Right ventricle myocardium superior (tissue), 1 donor: ENCODE data around the gene NEAT1. TPM values are rescaled to one million over a fixed set of nuclear protein-coding genes. Genes with fewer than 3 reads are reported as not detected.

ENCODE experiments used
- ATAC-seq: fragments of 200-7000 bp; cut with Tn5 transposase; one replicate; pipeline ENCODE4 v1.9.1; 2020; ENCODE audit warnings: mild to moderate bottlenecking; ENCODE audit not compliant: poor library complexity
- DNase-seq: peaks from one replicate; pipeline ENCODE4 v3.0.0-alpha.2; 2020
- intact Hi-C: fragments of 100-400 bp; cut with DNase I; formaldehyde crosslinking; loops from one replicate; pipeline ENCODE4 v1.11.2; 2022
- long read RNA-seq: library from polyadenylated mRNA; unstranded; transcript quantifications from one replicate; pipeline ENCODE4 v2.0.0, GENCODE V29; 2021
- total RNA-seq: library from RNA; stranded (reverse); fragmentation: NEBNext Ultra II Directional; extraction: Animal tissue kit (Norgen Biotek cat#: 25700); gene quantifications from one replicate; pipeline ENCODE4 v1.2.1, GENCODE V29; 2021
- donor health status: DM: no; HTN: yes; CAD: no; lungs with severe emphysema.

Gene NEAT1
- 451 TPM for total RNA-seq
- long read RNA-seq, full-length matches to known transcripts, result 85 of 85 reads
- long read RNA-seq, partial matches to known transcripts, result 0 of 85 reads
- long read RNA-seq, other reads (novel, unspliced or antisense), result 0 of 85 reads

DNA sequence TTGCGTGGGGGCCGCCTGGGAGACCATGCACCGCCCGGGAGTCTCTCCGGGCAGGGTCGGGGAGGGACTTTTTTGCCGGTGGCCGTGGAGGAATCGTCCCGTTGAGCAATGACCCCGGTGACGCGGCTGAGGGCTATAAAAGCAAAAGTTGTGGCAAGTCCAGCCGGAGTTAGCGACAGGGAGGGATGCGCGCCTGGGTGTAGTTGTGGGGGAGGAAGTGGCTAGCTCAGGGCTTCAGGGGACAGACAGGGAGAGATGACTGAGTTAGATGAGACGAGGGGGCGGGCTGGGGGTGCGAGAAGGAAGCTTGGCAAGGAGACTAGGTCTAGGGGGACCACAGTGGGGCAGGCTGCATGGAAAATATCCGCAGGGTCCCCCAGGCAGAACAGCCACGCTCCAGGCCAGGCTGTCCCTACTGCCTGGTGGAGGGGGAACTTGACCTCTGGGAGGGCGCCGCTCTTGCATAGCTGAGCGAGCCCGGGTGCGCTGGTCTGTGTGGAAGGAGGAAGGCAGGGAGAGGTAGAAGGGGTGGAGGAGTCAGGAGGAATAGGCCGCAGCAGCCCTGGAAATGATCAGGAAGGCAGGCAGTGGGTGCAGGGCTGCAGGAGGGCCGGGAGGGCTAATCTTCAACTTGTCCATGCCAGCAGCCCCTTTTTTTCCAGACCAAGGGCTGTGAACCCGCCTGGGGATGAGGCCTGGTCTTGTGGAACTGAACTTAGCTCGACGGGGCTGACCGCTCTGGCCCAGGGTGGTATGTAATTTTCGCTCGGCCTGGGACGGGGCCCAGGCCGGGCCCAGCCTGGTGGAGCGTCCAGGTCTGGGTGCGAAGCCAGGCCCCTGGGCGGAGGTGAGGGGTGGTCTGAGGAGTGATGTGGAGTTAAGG is at the start of gene NEAT1:
Gene NEAT1, plus strand, starts transcription at position 166 of the 883 bp plus-strand sequence.
- intact Hi-C loops, result no loop called here
- DNase-seq (peak; percentile 96), ATAC-seq (peak; percentile 25)

DNA sequence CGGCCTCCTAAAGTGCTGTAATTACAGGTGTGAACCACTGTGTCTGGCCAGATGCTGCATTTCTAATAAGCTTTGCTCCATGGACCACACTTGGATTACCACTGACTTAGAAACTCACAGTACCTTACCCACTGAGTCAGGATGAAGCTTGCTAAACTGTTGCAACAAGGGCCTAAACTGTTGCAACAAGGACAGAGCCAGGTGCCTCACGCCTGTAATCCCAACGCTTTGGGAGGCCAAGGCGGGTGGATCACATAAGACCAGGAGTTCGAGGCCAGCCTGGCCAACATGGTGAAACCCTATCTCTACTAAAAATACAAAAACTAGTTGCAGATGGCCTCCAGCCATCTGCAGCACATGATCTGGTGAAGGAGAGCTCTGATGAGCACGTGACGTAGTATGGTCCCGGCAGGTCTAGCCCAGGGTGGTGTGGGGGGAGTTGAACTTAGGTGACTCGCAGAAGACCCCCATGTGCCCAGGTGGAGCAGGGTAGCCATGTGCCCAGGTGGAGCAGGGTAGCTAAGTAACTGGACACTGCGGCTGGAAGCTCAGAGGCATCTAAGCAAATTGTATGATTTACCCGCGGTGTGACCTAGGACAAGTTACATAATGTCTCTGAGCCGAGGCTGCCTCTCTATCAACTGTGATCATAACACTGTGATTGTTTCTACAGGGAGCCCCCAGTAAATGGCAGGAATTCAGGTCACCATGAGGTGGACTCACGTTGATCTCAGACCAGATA is 48.6 kb upstream of the NEAT1 start:
- ATAC-seq (no peak), DNase-seq (no peak)
- intact Hi-C loops, result no loop called here

DNA sequence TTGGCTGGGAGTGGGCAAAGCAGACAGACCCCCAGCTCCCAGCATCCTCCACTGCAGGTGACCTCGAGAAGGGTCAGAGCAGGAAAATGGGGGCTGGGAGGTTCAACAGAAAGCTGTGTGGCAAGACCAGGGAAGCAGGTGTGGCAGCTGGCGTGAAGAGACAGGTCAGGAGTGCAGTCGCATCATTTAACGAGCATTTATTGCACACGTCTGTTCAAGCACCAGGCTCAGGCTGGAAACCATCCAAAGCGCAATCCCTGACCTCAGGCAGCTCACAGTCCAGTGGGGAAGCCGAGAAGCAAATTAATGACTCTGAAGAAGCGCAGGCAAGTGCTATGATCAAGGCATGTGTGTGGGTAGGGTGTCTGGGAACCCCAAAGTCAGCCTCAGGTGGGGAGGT is 47.6 kb upstream of the NEAT1 start:
- intact Hi-C loops, result no loop called here
- DNase-seq, result no peak
- ATAC-seq, result no peak

DNA sequence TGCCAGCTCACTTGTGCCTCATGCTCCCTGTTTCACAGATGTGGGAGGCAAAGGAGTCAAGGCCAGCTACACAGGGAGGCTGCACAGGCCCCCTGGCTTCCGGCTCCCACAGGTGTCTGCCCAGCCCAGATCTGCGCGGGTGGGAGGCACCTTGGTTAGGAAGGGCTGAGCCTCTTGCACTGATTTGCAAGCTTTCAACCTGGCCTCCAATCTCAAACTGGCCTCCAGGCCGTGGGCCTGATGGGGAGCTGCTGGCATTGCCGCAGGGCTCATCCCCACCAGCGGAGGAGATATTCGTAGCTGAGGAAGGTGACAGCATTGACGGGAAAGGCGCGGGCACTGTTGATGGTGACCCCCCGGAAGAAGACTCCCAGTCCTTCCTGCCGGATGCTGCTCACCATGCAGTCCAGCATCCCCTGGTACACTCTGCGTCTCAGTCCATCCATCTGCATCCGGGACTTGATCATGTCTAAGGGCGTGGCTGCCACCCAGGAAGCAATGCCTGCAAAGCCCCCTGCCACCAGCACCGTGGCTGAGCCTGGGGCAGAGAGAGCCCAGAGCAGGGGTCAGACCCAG is 46.4 kb upstream of the NEAT1 start:
- intact Hi-C loops, result no loop called here
- no peak for ATAC-seq
- no peak for DNase-seq

DNA sequence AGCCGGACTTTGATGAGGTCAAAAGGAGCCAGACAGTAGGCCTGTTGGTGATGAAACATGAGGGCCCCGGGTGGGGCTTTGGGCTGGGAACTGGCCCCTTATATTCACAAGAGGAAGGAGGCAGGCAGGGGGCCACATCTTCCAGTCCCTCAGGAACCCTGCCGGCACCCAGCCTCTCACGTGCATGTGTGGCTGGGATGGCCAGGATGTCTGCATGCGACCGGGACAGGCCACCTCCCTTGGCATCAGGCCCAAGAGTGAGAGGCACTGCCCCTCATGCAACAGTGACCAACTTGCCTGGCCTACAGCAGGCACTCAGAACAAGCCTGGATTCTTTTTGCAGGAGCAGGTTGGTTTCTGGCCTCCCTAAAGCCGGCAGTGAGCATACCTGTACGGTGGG is 45.6 kb upstream of the NEAT1 start:
- intact Hi-C loops, result no loop called here
- ATAC-seq (no peak), DNase-seq (no peak)

DNA sequence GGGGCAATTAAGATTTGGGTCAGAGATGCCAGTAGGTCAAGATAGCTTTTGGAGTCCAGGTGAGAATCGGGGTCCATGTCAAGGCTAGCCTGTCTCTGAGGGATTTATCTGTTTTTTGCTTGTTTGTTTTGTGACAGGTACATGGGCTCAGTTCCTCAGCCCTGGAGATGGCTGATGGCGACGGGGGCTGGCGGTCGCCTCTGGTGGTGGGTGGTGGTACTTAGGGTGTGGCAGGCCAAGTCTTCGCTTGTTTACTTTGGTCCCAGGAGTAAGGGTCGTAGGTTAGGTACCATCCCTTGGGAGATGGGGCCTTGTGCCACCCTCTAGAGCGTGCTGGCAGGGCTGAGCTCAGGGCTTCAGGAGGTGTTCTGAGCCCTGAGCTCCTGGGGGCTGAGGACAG is 44.8 kb upstream of the NEAT1 start:
- intact Hi-C loops, result no loop called here
- ATAC-seq (no peak), DNase-seq (no peak)

DNA sequence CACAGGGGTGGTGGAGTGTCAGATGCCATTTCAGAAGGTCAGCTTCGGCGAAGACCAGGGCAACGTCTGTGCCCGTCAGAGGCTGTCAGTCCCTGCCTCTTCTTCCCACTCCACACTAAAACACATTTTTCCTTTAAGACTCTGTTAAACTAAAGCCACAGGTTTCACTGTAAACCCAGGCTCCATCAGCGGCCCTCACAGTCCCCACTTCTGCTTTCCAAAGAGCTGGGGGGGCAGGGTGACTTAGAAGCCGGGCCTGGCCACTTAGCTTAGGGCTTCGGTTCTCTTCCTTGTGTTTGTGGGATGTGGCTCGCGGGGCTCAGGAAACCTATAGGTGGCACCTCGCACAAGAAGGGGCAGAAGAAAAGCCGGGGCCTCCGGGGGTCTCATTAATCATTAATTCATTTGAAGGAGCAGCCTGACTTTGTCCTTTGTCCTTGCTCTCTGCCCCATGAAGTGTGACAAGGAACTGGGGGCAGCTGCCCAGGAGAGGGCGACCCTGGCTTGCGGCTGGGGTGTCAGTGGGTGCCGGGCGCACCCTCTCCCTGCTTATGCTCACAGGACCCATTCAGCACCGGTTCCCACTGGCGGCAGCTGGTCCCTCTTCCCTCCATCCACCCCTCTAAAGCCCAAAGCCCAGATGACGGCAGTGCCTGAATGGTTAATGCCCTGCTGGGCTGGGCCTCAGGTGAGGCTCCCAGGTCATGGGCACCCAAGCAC is 44.2 kb upstream of the NEAT1 start:
- no peak for ATAC-seq
- DNase-seq, result no peak
- intact Hi-C loops, result no loop called here

DNA sequence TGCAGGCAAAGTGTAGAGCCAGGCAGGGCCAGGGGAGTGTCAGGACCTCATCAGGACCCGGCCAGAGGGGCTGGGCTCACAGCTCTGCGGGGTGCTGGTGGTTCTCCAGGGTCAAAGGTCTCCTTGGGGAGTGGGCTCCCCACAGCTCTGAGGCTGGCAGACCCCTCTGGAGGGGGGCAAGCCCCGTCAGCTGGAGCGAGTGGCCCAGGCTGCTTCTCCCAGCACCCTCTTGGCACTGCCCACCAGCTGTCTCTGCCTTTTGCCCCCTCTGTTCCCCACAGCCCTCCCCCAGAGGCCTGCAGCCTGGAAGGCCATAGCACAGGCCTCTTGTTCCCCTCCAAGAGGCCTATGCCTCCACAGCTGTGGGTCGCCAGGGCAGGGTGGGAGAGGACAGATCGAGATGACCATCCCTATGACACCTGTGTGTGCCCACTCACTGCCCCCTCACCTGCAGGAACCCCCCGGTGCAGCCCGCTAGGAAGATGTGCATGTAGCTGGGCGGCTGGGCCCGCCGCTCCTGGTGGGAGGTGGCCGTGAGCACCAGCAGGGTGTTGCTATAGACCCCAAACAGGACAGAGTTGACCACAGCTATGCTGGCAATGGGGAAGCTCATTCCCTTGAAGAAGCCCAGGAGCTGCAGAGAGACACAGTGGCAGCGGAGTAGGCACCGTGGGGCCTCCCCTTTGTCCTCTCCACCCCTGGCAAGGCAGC is 43.5 kb upstream of the NEAT1 start:
- ATAC-seq, result no peak
- DNase-seq, result no peak
- intact Hi-C loops, result no loop called here

DNA sequence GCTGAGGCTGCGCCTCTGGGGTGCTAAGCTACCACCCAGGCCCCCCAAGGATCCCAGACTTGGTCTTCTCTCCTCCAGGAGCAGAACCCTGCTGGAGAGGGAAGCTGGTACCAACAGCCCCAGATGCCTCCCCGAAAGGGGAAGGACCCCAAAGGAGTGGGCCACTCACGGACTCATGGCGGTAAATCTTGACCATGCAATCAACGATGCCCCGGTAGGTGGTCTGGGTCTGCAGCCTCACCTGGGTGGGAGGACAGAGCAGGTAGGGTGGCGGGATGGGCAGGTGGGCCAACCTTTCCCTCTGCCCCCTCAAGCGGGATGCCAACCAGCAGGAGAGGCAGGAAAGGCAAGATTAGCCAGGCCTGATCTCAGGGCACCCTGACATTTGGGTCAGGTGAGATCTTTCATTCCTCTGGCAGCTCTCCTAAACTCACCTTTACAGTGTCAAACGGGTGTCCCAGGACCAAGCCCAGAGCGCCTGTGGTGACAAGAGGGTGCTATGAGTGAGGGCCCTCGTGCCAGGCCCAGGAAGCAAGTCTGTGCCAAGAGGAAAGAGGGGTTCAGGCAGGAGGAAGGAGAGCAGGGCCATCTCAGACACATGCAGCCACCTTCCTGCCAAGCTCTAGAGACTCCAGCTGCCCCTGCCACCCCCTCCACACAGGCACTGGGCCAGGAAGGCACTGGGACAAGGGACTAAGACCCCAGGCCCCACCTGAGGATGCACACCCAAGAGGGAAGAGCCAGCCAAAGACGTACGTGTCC is 42.7 kb upstream of the NEAT1 start:
- intact Hi-C loops, result loop anchor here (5.0 kb wide), 2 partner anchors 37 to 132 kb away; no protein-coding TSS in a partner anchor
- no peak for ATAC-seq
- DNase-seq, result no peak

DNA sequence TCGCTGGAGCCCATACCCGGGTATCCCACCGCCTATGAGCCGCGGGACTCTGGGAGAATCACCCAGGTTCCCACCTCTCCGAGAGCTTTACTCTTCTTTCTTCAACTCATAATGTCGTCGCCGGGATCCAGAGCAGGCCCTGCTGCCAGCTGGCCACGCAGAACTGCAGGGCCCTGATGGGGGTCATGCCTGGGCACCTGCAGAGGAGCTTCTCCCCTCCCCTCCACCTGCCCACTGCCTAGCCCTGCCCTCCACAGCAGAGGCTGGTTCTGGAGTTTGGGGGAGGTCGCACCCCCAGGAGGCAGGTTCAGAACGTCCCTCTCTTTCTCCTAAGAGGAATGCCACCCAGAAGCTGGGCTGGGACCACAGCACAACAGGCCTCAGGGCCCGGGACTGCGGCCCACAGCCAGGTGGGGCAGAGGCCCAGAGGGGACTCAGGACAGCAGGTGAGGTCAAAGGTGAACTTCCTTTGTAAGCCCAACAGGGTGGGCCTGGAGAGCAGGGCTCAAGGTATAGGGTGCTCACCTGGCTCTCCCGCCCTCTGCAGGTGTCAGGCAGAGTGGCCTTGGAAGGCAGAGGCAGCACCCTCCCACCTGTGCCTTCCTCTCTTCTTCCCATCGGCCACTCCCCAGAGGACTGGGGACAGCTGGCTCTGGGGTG is 42.0 kb upstream of the NEAT1 start:
- ATAC-seq (no peak), DNase-seq (no peak)
- intact Hi-C loops, result loop anchor here (5.0 kb wide), 2 partner anchors 37 to 132 kb away; no protein-coding TSS in a partner anchor

DNA sequence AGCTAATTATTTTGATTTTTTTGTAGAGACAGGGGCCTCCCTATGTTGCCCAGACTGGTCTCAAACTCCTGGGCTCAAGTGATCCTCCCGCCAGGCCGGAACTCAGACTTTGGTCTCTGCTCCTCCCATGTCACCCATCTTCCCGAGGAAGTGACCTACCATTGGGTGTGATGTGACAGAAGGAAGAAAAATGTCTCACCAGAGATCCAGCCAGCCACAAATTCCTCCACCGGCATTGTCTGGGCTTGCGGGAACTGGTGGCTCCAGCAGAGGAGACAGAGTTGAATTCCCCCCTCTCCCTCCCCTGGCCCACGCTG is 40.9 kb upstream of the NEAT1 start:
- DNase-seq, result peak; percentile 65
- intact Hi-C loops, result loop anchor here (5.0 kb wide), 2 partner anchors 36 to 131 kb away; no protein-coding TSS in a partner anchor
- ATAC-seq, result peak; percentile 16

DNA sequence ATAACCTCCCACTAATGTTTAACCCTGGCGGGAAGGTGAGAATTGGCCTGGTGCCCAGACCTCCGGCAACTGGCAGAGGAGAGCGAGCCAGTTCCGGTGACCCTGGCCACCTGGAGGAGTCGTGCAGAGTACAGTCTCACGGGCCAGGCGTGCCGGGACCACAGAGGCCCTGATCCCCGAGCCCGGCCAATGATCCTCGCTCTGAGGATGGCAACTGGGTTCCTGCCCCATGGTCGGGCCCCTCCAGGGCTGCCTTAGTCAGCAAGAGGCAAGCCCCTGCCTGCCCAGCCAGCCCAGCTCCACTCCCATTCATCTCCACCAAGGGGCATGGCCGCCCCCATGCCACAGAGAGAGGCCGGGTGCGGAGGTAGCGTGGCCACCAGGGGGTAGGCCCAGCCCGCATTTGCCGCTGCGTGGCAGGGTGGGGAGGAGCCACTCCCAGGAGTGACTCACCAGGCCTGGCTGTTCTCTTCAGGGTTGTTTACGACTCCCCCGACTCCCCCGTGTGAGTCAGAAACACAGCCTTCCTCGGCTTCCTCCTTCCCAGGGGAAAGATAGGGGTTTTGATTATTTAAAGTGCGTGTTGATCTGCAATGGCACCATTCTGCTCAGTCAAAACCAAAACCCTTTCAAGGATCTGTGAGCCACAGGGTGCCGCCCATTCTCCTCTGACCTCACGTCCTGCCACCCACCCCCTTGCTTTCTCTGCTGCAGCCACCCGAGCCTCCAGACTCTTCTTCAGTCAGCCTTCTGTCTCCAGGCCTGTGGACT is 40.4 kb upstream of the NEAT1 start, which contains the start of gene SLC25A45:
Gene SLC25A45, minus strand, starts transcription at position 614 of the 771 bp plus-strand sequence. CDS start 695 bp downstream, outside the sequence.
- DNase-seq (peak; percentile 93), ATAC-seq (peak; percentile 92)
- intact Hi-C loops, result loop anchor here (5.0 kb wide), 2 partner anchors 35 to 130 kb away; no protein-coding TSS in a partner anchor

DNA sequence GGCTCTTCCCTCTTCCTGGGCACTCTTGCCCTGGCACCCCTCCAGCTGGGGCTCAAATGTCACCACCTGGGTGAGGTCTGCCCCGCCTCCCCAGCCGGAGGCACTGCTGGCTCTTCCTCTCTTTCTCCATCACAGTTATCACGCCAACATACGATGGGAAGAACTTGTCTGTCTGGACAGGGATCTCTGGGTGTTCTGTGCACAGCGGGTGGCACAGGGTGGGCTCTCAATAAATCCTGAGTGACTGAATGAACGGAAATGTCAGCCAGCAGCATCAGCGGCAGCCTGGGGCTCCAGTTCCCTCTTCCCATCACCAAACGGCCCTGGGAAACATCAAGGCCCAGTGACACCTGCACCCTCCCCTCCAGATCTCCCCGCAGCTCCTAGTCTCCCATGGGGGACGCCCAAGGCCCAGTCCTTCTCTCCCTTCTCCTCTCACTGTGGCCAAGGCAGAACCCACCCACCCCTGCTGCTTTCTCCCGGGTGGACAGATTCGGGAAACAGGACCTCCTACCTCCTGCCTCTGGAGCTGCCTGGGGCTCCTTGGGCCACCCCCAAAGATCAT is 39.7 kb upstream of the NEAT1 start:
- DNase-seq, result no peak

DNA sequence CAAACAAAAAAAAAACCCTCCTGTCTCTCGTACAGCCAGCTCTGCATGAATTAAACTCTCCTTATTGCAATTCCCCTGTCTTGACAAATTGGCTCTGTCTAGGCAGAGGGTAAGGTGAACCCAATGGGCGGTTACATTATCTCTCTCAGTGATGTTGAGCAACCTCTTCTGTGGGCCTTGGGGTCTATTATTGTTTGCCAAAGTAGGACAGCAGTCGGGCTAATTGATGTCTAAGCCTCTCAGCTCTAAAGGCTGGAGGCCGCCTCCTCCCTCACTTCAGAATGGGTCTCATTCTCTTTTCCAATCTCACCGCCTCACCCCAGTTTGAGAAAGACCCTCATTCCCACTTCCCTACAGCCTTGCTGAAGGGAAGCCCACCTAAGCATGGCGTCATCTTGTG is 38.8 kb upstream of the NEAT1 start:
- intact Hi-C loops, result loop anchor here (5.0 kb wide), 2 partner anchors 34 to 129 kb away; no protein-coding TSS in a partner anchor
- ATAC-seq (no peak), DNase-seq (no peak)

More for the DNA sequence above, 39.7 kb upstream of the NEAT1 start:
- ATAC-seq, result no peak
- intact Hi-C loops, result loop anchor here (5.0 kb wide), 2 partner anchors 34 to 129 kb away; no protein-coding TSS in a partner anchor

DNA sequence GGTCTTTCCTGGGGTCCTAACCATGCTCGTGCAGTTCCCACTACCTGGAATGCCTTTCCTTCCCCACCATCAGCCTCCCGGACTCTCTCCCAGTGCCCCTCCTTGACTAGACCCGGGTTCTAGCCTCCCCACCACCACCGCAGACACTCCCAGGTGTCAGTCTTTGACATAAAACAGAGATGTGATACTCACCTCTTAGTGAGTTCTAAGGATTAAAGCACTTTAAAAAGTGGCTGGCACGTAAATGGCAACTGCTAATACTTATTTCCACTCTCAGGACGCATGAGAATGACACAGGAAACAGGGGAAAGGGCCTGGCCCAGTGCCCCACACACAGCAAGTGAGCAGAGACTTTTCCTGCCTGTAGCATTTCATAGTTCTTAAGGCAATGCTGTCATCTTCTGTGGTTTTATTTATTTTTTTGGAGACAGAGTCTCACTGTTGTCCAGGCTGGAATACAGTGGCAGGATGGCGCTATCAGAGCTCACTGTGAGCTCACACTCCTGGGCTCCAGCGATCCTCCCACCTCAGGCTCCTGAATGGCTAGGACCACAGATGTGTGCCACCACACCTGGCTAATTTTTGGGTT is 38.2 kb upstream of the NEAT1 start:
- intact Hi-C loops, result loop anchor here (5.0 kb wide), 2 partner anchors 33 to 128 kb away; no protein-coding TSS in a partner anchor
- DNase-seq, result peak; percentile 64
- no peak for ATAC-seq
